KMS-11 (cell line): ENCODE results near the gene INKA2.

Source experiments
- H2AFZ ChIP-seq: fragments of 200-600 bp; sonication (generic); 2 replicates; pipeline ENCODE4 v1.6.1; 2016; ENCODE audit warnings: antibody characterized with exemption, mixed run types, low read depth
- H3K27ac ChIP-seq: fragments of 200-600 bp; sonication (generic); 2 replicates; pipeline ENCODE4 v1.6.1; 2016; ENCODE audit warnings: mild to moderate bottlenecking, mixed run types
- H3K27me3 ChIP-seq: fragments of 200-600 bp; sonication (generic); 2 replicates; pipeline ENCODE4 v1.6.1; 2017; ENCODE audit warnings: mild to moderate bottlenecking, low read depth, mixed run types, moderate library complexity; ENCODE audit not compliant: insufficient read depth
- H3K36me3 ChIP-seq: fragments of 200-600 bp; sonication (generic); 2 replicates; pipeline ENCODE4 v1.6.1; 2017; ENCODE audit warnings: mild to moderate bottlenecking, mixed run types; ENCODE audit not compliant: insufficient read depth
- H3K4me1 ChIP-seq: fragments of 200-600 bp; sonication (generic); 2 replicates; pipeline ENCODE4 v1.6.1; 2016; ENCODE audit warnings: mild to moderate bottlenecking, low read depth, mixed run types; ENCODE audit not compliant: poor library complexity, severe bottlenecking
- H3K4me2 ChIP-seq: fragments of 200-600 bp; sonication (generic); 2 replicates; pipeline ENCODE4 v1.7.0; 2016; ENCODE audit warnings: mild to moderate bottlenecking, mixed run types
- H3K4me3 ChIP-seq: fragments of 200-600 bp; sonication (generic); IDR thresholded peaks from 2 replicates; pipeline ENCODE4 v1.6.1; 2017; ENCODE audit warnings: low read depth, low read length, mixed read lengths; ENCODE audit not compliant: insufficient read depth
- H3K79me2 ChIP-seq: fragments of 200-600 bp; sonication (generic); 2 replicates; pipeline ENCODE4 v1.6.1; 2016; ENCODE audit warnings: low read depth, mixed run types; ENCODE audit not compliant: insufficient read depth
- H3K9ac ChIP-seq: fragments of 200-600 bp; sonication (generic); 2 replicates; pipeline ENCODE4 v1.6.1; 2016; ENCODE audit warnings: mild to moderate bottlenecking, mixed run types
- H4K20me1 ChIP-seq: fragments of 200-600 bp; sonication (generic); 2 replicates; pipeline ENCODE4 v1.6.1; 2016; ENCODE audit warnings: mild to moderate bottlenecking, mixed run types; ENCODE audit not compliant: insufficient read depth
- CTCF ChIP-seq: fragments of 200-600 bp; sonication (generic); conservative IDR thresholded peaks from 2 replicates; pipeline ENCODE4 v1.6.1; 2017; ENCODE audit warnings: low read depth, mild to moderate bottlenecking, antibody characterized with exemption, low read length, moderate library complexity, mixed read lengths

The INKA2 gene

GRCh38 chr1:111738133-111738435, 1.1 kb downstream of the INKA2 start:
- Histone ChIP-seq H3K4me1 (peaks cover 9% of the 10 kb centered on the region), H2AFZ (peak overlapping the region; percentile 79; the same call in 1 of the 2 replicates), H4K20me1 (no peaks in the 10 kb centered on the region), H3K36me3 (no peaks in the 10 kb centered on the region), H3K9ac (peak overlapping the region; percentile 52; the same call in 1 of the 2 replicates), H3K27me3 (no peaks in the 10 kb centered on the region), H3K27ac (no peak overlapping the region; the same call in 1 of the 2 replicates), H3K4me3 (no peak overlapping the region), H3K4me2 (peak overlapping the region; percentile 44), H3K79me2 (no peaks in the 10 kb centered on the region)
- TF ChIP-seq CTCF: no peak

- Histone ChIP-seq H3K27ac (no peak overlapping the region), H4K20me1 (no peaks in the 10 kb centered on the region), H2AFZ (peak overlapping the region; percentile 79; the same call in 1 of the 2 replicates), H3K4me2 (peak overlapping the region; percentile 44; the same call in 1 of the 2 replicates), H3K36me3 (no peaks in the 10 kb centered on the region), H3K4me3 (no peak overlapping the region), H3K9ac (peak overlapping the region; percentile 52; the same call in 1 of the 2 replicates), H3K79me2 (no peaks in the 10 kb centered on the region), H3K27me3 (no peaks in the 10 kb centered on the region), H3K4me1 (peaks cover 9% of the 10 kb centered on the region)
- no peak for TF ChIP-seq CTCF
These were observed 1.7 kb downstream of the INKA2 start for GRCh38 chr1:111737216-111738132.

- no peaks in the 10 kb centered on the region for H3K27me3 ChIP-seq
- no peaks in the 10 kb centered on the region for H3K36me3 ChIP-seq
- peaks cover 9% of the 10 kb centered on the region for H3K4me1 ChIP-seq
- H3K9ac ChIP-seq: no peak overlapping the region
- H3K79me2 ChIP-seq: no peaks in the 10 kb centered on the region
- no peak overlapping the region for H3K4me3 ChIP-seq
- no peak for TF ChIP-seq CTCF
- no peaks in the 10 kb centered on the region for H4K20me1 ChIP-seq
- H3K27ac ChIP-seq: no peak overlapping the region
- no peak overlapping the region for H3K4me2 ChIP-seq
- no peak overlapping the region for H2AFZ ChIP-seq
These were observed 2.5 kb downstream of the INKA2 start for GRCh38 chr1:111736548-111737215.

GRCh38 chr1:111735858-111736544, 3.2 kb downstream of the INKA2 start:
- no peaks in the 10 kb centered on the region for H3K36me3 ChIP-seq
- no peaks in the 10 kb centered on the region for H3K79me2 ChIP-seq
- peaks cover 9% of the 10 kb centered on the region for H3K4me1 ChIP-seq
- H3K27me3 ChIP-seq: no peaks in the 10 kb centered on the region
- H2AFZ ChIP-seq: no peak overlapping the region
- H4K20me1 ChIP-seq: no peaks in the 10 kb centered on the region
- no peak for TF ChIP-seq CTCF
- H3K4me2 ChIP-seq: no peak overlapping the region
- no peak overlapping the region for H3K4me3 ChIP-seq
- no peak overlapping the region for H3K9ac ChIP-seq
- H3K27ac ChIP-seq: no peak overlapping the region
